GM19438 (cell line): ENCODE results near the gene INPP5D.
"Not testable (repeated sequence)": the region's sequence is repeated elsewhere in the genome, so short reads cannot be mapped to it uniquely, and the experiment has no call there.

ENCODE experiments used
- ATAC-seq: cut with Tn5 transposase; IDR thresholded peaks from one replicate; pipeline ENCODE4 v1.9.1; 2021; ENCODE audit warnings: low read depth; ENCODE audit not compliant: unreplicated experiment

The INPP5D gene

DNA sequence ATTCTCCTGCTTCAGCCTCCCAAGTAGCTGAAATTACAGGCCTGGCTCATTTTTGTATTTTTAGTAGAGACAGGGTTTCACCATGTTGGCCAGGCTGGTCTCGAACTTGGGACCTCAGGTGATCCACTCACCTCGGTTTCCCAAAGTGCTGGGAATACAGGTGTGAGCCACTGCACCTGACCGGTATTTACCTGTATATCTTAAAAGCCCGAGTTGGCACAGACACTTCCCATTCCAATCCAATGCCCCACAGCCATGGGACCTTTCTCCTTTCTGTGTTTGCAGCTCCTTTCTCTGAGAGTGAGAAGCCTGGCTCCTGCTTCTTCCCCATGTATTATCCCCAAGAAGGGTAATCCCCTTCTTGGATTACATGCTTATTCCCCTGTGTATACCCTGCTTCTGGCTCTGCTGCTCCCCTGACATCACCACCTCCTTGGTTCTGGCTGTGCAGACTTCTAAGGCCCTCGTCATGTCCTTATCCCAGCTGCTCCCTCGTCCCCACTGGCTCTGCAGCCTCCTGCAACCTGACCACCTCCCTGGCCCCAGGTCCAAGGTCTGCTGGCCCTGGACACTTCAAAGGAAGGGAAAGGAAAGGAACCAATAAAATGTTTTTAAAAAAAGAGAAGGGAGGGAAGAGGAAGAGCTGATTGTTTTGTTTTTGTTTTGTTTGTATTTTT is 52.8 kb downstream of the INPP5D start:
- no peak for ATAC-seq

DNA sequence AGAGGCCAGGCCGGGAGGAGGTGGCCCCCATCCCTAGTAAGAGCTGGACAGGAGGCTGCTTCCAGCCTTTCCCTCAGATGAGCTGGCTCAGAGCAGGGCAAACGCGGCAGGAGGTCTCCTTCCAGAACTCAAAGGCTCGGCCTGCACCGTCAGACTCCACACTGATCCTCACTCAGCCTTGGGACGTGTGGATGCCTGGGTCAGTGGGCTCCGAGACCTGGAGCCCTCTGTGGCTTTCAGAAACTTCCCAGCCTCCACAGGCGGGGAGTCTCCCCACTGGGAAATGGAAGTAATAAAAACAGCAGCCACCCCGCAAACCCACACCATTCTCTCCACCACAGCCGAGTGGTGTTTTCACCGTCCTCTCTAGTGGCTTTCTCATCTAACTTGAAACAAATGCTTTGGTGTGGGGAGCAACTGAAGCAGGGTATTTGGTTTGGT is 54.3 kb downstream of the INPP5D start:
- ATAC-seq: no peak

DNA sequence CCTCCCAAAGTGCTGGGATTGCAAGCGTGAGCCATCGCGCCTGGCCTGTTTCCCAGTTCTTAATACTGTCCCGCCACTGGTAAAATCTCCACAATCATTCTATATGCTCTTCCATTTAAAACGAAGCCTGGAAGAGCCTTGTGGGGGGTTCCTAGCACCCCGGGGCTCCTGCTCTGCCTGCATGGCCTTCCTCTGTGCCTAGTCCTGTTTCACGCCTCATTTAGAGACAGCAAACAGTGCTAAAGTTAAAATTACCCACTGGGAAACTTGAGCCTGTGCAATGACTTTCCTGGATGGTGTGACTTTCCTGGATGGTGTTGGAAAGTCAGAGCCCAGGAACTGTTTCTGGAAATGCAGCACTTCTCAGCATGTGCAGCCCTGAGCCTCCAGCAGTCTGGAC is 55.0 kb downstream of the INPP5D start:
- no peak for ATAC-seq

DNA sequence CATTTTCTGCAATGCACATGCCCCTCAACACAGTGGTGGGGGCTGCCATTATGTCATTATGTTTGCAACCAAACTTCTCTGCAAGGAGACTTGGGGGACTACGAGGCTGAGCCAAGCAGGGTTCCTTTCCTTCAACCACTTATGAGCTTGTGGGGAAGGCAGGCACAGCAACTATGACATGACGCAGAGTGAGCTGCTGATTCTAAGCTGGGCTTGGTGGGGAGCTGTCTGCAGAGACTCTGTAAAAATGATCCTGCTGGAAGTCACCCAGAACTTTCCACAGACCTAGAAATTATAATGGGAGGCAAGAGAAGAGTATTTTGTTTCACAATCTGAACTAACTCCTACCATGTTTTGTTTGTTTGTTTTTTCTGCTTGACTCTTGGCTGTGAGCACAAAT is 55.6 kb downstream of the INPP5D start:
- no peak for ATAC-seq

DNA sequence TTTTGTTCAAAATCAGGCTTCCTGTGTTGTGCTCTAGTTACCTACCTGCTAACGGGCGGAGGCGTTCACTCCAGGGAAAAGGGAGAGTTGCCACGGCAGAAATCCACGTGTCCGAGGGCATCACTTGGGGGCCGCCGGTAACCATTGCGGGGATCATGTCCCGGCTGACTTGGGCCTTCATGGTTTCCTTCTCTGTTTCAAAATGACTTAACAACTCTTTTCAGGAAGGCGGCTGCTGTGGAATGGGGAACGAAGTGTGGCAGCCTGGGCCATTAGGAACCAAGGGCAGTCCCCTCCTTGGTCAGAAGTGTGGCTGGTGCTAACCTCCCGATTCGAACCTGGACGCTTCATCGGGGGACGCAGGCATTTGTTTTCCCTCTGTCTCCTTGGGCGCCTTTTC is 56.8 kb downstream of the INPP5D start:
- no peak for ATAC-seq

DNA sequence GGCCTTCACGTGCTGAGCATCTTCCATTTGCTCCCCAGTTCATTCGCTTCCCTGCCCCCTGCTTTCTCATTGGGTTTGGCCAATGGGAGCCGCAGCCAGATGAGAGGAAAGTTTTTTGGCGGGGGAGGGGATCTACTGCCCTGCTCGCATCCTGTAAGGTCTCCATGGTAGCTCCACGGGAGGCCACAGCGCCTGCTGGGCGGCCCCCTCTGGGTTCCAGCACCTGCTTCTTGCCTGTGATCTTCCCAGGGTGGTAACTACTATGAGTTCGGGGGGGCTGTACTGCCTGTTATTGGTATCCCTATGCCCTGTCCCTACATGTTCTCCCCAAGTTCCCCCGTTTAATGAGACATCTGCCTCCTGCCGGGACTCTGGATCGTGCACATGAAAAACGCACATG is 57.2 kb downstream of the INPP5D start:
- ATAC-seq: no peak

DNA sequence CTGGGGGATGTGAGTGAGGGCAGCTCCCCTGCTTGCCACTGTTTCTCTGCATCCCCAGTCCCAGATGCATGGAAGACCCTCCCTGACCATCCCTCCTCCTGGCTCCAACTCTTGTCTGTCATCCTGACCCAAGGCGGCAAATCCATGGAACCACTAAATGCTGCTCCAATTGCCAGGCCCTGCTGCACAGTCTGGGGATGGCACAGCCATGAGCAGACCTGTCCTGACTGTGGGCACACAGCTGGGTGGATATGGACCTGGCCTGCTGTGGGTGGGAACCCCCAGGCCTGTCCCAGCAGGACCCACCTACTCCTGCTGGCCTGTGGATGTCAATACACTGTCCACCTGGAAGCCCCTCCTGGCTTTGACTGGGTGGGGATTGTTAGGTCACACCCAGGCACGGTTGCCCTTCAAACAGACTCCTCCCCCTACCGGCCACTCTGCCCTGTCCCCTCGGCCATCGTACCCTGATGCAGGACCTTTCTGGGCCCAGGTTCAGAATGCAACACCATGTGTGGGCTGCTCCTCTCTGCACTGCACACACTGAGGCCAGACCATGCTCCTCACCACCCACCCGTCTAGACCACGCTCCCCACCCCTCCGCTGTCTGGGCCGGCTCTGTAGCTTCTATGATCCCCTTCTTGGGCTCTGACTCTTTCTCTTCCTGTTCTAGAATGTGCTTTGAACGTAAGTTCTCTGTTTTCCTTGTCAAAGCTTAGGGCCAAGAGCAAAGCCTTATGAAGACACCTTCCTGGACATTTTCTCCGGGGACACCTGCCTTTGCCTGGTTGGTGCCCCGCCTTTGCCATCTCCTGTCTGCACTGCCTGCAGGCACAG is 57.9 kb downstream of the INPP5D start:
- ATAC-seq: no peak

DNA sequence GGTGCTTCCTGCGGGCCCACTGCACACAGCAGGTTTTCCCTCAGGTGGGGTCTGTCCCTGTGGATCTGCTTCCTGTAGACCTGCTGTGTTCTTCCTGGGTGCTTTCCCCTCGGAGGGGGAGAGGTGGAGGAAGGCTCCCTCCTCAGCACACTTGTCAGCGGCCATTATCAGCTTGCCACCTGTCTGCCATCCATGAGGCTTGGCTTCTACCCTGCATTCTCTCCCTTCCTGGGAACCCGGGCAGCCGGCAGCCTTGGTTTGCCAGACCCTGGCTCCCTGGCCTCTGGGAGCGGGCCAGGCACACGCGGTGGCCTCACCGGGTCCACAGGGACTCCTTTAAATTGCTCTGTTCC is 58.5 kb downstream of the INPP5D start:
- no peak for ATAC-seq

DNA sequence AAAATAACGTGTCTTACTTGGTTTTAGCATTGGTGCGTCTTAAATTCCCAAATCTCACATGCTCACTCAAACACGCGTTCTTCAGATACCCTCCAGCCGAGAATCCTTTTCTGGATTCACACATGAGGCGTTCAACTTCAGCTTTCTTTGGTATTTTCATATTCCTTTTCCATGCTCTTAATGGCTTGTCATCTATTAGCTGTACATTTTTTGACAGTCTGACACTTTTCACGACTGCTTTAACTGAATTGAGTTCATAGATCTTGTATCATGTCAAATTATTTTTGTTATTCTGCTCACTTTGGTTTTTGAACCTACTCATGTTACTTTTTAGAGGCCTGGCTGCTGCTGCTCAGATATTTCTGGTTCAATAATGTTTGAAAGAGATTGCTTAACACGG is 59.0 kb downstream of the INPP5D start:
- no peak for ATAC-seq

DNA sequence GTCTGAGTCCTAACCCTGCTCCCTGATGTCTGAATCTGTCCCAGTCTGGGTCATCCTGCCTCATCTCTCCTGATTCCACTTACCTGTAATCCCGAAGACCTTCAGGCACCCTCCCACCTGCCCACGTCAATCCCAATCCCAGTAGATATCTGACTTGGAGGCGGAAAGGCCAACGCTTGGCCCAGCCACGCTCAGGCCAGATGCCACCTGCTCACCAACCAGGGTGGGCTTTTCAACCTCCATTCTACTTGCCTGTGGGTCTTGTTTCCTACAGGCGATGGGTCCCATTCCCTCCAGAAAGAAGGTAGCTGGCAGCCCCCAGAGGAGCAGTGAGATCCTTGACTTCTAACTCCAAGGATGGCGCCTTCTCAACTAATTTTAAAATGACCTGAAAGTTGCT is 59.7 kb downstream of the INPP5D start:
- ATAC-seq: no peak

DNA sequence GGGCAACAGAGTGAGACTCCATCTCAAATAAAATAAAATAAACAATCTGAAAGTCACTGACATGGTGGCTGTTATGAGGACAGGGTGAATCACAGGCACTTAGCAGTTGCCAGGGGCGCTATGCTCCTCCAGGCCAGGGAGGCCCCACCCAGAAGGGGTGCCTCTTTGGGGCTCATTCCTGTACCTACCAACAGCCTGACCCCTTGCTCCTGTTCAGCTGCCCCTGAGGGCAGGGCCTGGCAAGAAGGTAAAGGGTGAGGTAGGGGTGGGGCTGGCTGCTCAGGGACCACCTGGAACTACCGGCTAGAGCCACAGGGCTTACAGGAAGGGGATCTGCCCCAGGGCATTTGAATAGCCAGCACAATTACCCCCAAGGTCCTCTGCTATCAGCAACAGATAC is 60.3 kb downstream of the INPP5D start:
- ATAC-seq: no peak

DNA sequence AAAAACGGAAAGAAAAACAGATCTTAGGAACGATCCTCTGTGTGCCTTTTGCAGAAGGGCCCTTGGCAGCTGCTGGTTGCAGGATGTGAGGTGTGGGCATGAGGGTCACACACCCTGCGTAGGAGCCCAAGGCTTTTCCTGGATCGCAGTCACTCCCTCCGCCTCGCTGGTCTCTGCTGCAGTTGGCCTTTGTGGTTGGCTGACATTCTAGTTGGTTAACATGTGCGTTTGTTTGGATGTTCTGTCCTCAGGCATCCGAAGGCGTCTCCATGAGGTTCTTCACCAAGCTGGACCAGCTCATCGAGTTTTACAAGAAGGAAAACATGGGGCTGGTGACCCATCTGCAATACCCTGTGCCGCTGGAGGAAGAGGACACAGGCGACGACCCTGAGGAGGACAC is 61.7 kb downstream of the INPP5D start:
- no peak for ATAC-seq

DNA sequence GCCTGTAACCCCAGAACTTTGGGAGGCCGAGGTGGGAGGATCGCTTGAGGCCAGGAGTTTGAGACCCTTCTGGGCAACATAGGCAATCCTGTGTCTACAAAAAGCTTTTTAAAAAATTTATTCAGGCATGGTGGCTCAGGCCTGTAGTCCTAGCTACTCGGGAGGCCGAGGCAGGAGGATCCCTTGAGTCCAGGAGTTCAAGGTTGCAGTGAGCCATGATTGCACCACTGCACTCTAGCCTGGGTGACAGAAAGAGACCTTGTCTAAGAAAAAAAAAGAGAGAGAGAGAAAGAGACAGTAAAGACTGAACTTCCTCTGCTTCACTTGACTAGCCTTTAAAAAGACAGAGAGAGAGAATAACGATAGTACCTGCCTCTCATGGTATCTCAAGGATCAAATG is 62.4 kb downstream of the INPP5D start:
- no peak for ATAC-seq

DNA sequence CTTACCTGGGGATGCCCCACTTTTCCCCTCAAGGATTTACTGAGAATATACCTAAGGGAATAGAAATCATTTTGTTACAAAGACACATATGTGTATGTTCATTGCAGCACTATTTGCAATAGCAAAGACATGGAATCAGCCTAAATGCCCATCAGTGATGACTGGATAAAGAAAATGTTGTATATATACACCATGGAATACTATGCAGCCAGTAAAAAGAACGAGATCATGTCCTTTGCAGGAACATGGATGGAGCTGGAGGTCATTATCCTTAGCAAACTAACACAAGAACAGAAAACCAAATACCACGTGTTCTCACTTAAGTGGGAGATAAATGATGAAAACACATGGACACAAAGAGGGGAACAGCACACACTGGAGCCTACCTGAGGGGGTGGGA is 63.4 kb downstream of the INPP5D start:
- not testable (repeated sequence) for ATAC-seq

DNA sequence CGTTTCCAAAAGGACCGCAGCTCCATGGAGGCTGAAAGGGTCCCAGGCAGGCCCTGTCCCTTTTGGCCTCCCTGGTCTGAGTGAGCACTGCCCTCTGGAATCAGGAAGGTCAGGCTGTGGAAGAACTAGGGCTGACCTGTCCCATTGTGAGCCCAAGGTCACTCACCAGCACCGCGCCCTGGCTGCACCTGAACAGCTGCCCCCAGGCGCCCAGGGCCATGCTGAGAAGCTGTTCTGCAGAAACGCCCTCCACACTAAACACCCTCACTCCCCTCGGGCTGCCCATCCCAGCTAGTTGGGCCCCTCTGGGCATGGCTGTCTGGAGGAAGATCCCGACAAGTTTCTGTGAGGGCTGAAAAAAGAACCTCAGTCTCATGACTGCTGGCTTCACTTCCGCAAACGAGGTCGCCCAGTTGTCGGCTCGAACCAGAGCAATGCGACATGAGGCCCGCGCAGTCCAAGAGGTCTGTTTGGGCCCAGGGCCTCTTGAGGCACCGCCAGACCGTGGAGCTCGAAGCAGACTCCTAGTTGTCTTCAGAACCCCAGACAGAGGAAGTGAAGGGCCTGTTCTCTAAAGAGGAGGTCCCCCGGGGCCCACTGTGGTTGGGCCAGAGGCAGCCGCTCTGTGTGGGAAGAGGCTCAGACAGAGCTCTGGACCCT is 64.4 kb downstream of the INPP5D start:
- ATAC-seq: peak; percentile 90

DNA sequence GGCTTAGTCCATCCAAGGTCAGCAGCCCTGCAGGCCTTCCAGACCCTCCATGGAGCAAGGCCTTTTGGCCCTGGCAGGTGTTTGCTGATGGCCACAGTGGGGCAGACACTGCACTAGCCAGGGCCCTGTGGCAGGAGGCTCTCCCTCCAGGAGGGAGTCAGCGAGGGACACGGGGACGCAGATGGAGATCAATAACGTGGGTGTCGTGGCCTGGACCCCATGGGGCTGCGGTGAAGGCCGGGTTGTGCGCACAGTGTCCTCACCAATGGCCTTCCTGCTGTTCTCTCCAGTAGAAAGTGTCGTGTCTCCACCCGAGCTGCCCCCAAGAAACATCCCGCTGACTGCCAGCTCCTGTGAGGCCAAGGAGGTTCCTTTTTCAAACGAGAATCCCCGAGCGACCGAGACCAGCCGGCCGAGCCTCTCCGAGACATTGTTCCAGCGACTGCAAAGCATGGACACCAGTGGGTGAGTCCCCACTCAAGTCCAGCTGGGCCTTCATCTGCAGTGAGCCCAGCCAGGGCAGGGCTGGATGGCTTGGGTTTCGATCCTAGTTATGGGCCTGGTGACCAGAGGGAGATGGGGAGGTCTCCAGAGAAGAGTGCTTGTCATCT is 65.4 kb downstream of the INPP5D start:
- ATAC-seq: no peak

DNA sequence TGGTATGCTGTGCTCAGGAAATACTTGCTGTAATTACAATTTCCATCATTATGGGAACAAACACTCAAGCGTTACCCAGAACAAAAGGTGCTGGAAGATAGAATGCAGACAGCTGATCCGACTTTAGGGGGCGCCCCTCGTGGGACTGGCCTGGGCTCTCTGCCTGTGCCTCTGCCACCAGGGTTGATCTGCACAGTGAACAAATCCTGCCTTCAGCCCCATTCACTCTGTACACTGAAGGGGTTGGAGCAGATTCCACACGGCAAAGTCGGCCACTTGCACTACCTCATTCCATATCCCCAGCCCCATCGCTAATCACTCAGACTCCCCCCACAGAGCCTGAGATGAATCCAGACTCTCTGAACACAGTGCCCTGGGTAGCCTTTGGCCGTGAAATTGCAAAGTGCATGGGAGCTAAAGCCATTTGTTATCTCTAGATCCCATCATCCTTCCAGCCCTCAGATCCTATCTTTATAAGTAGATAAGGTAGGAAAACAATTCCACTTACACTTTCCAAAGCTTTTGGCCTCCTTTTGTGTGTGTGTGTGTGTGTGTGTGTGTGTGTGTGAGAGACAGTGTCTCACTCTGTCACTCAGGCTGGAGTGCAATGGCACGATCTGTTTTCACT is 69.3 kb downstream of the INPP5D start:
- no peak for ATAC-seq

DNA sequence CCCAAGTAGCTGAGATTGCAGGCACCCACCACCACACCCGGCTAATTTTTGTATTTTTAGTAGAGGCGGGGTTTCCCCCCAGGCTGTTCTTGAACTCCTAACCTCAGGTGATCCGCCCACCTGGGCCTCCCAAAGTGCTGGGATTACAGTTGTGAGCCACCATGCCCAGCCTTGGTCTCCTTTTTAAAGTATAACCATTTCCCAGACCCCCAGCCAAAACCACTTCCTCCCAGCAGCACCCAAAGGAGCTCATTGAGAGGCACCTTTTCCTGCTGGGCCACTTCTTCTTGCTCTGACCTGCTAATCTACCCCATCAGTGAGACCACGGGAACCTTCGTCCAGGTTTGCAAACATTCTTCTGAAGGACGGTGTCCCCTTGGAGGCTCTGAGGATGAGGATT is 69.9 kb downstream of the INPP5D start:
- ATAC-seq: no peak

DNA sequence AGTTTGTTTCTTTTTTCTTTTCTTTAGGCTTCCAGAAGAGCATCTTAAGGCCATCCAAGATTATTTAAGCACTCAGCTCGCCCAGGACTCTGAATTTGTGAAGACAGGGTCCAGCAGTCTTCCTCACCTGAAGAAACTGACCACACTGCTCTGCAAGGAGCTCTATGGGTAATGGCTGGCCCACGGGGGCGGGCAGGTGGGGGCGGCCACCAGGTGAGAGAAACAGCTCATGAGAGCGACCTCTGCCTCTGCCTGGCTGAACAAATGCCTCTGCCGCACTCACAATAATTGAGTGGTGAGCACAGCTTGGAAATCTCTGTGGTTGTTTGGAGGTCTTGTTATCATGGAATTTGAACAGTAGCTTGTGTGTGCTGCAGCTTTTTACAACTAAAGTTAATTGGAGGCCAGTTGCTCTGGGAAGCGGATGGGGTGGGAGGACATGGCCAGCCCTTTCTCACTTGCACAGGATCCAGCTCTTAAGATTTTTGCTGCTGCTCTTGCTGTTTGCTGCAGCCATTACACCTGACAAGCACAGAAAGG is 70.4 kb downstream of the INPP5D start:
- ATAC-seq: no peak

DNA sequence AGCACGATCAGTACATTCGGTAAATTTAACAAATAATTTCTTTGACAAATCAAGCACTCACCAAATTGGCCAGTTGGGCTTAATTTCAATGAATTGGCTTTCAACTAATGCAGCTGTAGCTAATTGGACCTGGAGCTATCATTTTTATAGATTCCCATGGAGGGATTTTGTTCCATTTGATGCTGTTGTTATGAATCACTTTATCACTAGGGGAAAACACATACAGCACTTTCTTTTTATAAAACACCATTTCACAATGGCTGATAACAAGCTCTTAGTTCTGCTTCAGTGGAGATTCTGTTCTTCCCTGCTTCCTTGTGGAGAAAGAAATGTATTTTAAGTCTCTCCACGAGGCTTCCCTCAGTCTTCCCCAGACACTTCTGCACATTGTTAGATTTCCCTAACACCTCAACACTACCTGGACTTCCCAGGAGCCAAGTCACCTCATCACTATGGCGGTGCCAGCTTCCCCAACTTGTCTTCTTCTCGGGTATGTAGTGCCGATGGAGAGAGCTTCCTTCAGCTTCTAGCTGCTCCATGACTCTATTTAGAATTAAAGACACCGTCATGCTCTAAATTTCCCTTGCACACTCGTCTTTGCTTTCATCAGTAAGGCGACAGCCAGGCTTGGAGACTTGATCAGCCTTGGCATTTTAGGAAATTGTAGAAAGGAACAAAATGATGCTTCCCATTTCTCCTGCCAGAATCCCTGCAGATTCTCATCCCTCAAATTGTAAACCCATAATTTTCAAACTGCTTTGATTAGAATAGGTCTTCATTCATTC is 72.0 kb downstream of the INPP5D start:
- ATAC-seq: no peak
